IPS-18a (cell line): ENCODE data around the gene ZNF792.
"Not testable (repeated sequence)": the region's sequence is repeated elsewhere in the genome, so short reads cannot be mapped to it uniquely, and the experiment has no call there.

Experiments used
- H3K27ac ChIP-seq: one replicate; pipeline ENCODE4 v1.5.1; 2013; ENCODE audit warnings: low read length
- H3K27me3 ChIP-seq: one replicate; pipeline ENCODE4 v1.6.1; 2013; ENCODE audit warnings: mild to moderate bottlenecking, low read length; ENCODE audit not compliant: control insufficient read depth, insufficient read depth
- H3K36me3 ChIP-seq: one replicate; pipeline ENCODE4 v1.6.1; 2013; ENCODE audit warnings: low read depth, low read length; ENCODE audit not compliant: control insufficient read depth
- H3K4me1 ChIP-seq: one replicate; pipeline ENCODE4 v1.6.1; 2013; ENCODE audit warnings: low read depth, low read length; ENCODE audit not compliant: control insufficient read depth
- H3K4me3 ChIP-seq: one replicate; pipeline ENCODE4 v1.5.1; 2013; ENCODE audit warnings: low read length
- H3K9ac ChIP-seq: one replicate; pipeline ENCODE4 v1.6.1; 2013; ENCODE audit warnings: mild to moderate bottlenecking, low read length, moderate library complexity
- H3K9me3 ChIP-seq: one replicate; pipeline ENCODE4 v1.6.1; 2013; ENCODE audit warnings: low read depth, low read length; ENCODE audit not compliant: control insufficient read depth

The ZNF792 gene

GRCh38 chr19:34963573-34964406 is at the start of gene ZNF792:
Gene ZNF792, minus strand, starts transcription at chr19:34964229. Its CDS starts 567 bp downstream, at chr19:34963662.
- peaks cover 14% of the 10 kb centered on the region for H3K27me3 ChIP-seq
- peak within 1 kb of the TSS; percentile 73 for H3K4me3 ChIP-seq
- H3K27ac ChIP-seq, result no peak within 1 kb of the TSS
- peak within 1 kb of the TSS; percentile 41 for H3K9ac ChIP-seq
- H3K4me1 ChIP-seq, result peaks cover 5% of the 10 kb centered on the region
- peaks cover 7% of the 10 kb centered on the region for H3K36me3 ChIP-seq
- peaks cover 10% of the 10 kb centered on the region for H3K9me3 ChIP-seq

- H3K27me3 ChIP-seq, result no peaks in the 10 kb centered on the region
- H3K4me3 ChIP-seq, result no peak overlapping the region
- no peak overlapping the region for H3K9ac ChIP-seq
- H3K36me3 ChIP-seq, result peaks cover 79% of the 10 kb centered on the region
- H3K27ac ChIP-seq, result no peak overlapping the region
- H3K4me1 ChIP-seq, result no peaks in the 10 kb centered on the region
- no peaks in the 10 kb centered on the region for H3K9me3 ChIP-seq
Observed at GRCh38 chr19:35013041-35013819, 49.2 kb upstream of the ZNF792 start.

- H3K9me3 ChIP-seq, result no peaks in the 10 kb centered on the region
- H3K9ac ChIP-seq, result no peak overlapping the region
- H3K27ac ChIP-seq, result no peak overlapping the region
- peaks cover 73% of the 10 kb centered on the region for H3K36me3 ChIP-seq
- H3K27me3 ChIP-seq, result no peaks in the 10 kb centered on the region
- H3K4me3 ChIP-seq, result no peak overlapping the region
- no peaks in the 10 kb centered on the region for H3K4me1 ChIP-seq
Observed at GRCh38 chr19:35011737-35012682, 48.0 kb upstream of the ZNF792 start.

- H3K27me3 ChIP-seq, result no peaks in the 10 kb centered on the region
- no peaks in the 10 kb centered on the region for H3K9me3 ChIP-seq
- H3K4me1 ChIP-seq, result no peaks in the 10 kb centered on the region
- H3K27ac ChIP-seq, result no peak overlapping the region
- H3K4me3 ChIP-seq, result no peak overlapping the region
- H3K36me3 ChIP-seq, result peaks cover 77% of the 10 kb centered on the region
- H3K9ac ChIP-seq, result no peak overlapping the region
Observed at GRCh38 chr19:35011091-35011689, 47.2 kb upstream of the ZNF792 start.

GRCh38 chr19:35009424-35010415 is 45.7 kb upstream of the ZNF792 start:
- H3K9ac ChIP-seq, result no peak overlapping the region
- no peak overlapping the region for H3K27ac ChIP-seq
- H3K36me3 ChIP-seq, result peaks cover 71% of the 10 kb centered on the region
- no peaks in the 10 kb centered on the region for H3K4me1 ChIP-seq
- no peak overlapping the region for H3K4me3 ChIP-seq
- H3K27me3 ChIP-seq, result no peaks in the 10 kb centered on the region
- H3K9me3 ChIP-seq, result no peaks in the 10 kb centered on the region

- H3K9ac ChIP-seq, result no peak overlapping the region
- no peak overlapping the region for H3K4me3 ChIP-seq
- peaks cover 69% of the 10 kb centered on the region for H3K36me3 ChIP-seq
- no peak overlapping the region for H3K27ac ChIP-seq
- no peaks in the 10 kb centered on the region for H3K27me3 ChIP-seq
- H3K4me1 ChIP-seq, result no peaks in the 10 kb centered on the region
- no peaks in the 10 kb centered on the region for H3K9me3 ChIP-seq
Observed at GRCh38 chr19:35008891-35009341, 44.9 kb upstream of the ZNF792 start.

- not testable (repeated sequence) for H3K27me3 ChIP-seq, H3K4me3 ChIP-seq, H3K27ac ChIP-seq, H3K9ac ChIP-seq, H3K9me3 ChIP-seq, H3K4me1 ChIP-seq
- H3K36me3 ChIP-seq, result peaks cover 64% of the 10 kb centered on the region
Observed at GRCh38 chr19:35007427-35007826, 43.4 kb upstream of the ZNF792 start.

- Histone ChIP-seq H3K27me3 (no peaks in the 10 kb centered on the region), H3K4me3 (no peak overlapping the region), H3K9me3 (no peaks in the 10 kb centered on the region), H3K36me3 (peaks cover 60% of the 10 kb centered on the region), H3K4me1 (peaks cover 10% of the 10 kb centered on the region), H3K27ac (no peak overlapping the region), H3K9ac (no peak overlapping the region)
Observed at GRCh38 chr19:35006999-35007365, 43.0 kb upstream of the ZNF792 start.

GRCh38 chr19:35006342-35006998 is 42.4 kb upstream of the ZNF792 start:
- Histone ChIP-seq H3K9ac (no peak overlapping the region), H3K36me3 (peaks cover 55% of the 10 kb centered on the region), H3K4me1 (peaks cover 10% of the 10 kb centered on the region), H3K4me3 (no peak overlapping the region), H3K27me3 (no peaks in the 10 kb centered on the region), H3K9me3 (no peaks in the 10 kb centered on the region), H3K27ac (no peak overlapping the region)

GRCh38 chr19:35006007-35006341 is 41.9 kb upstream of the ZNF792 start:
- not testable (repeated sequence) for H3K27ac ChIP-seq, H3K9ac ChIP-seq, H3K4me3 ChIP-seq, H3K27me3 ChIP-seq, H3K4me1 ChIP-seq, H3K9me3 ChIP-seq
- peaks cover 50% of the 10 kb centered on the region for H3K36me3 ChIP-seq
